ENCODE results near the gene BBS9.
"Not testable (repeated sequence)": the region's sequence is repeated elsewhere in the genome, so short reads cannot be mapped to it uniquely, and the experiment has no call there.

BBS9 gene

DNA sequence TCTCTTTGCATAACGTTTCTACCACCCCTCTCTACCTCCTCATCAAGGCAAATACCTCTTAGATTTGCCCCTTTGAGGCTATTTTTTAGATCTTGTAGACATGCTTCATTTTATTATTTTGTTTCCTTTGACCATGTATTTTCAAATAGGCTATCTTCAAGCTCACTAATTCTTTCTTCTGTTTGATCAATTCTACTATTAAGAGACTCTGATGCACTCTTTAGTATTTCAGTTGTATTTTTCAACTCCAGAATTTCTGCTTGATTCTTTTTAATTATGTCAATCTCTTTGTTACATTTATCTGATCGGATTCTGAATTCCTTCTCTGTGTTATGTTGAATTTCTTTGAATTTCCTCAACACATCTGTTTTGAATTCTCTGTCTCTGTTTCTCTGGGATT, 82.8 kb downstream of the BBS9 start:
- no peak overlapping the region for H3K4ac ChIP-seq (ENCODE audit: low read depth in 1 of 2, low read length in 2 of 2)
- WGBS: 100% methylated on average over 1 of the region's 2 CpGs
- no peak overlapping the region for H3K23ac ChIP-seq (ENCODE audit: low read length in 2 of 2)
- H3K9me3 ChIP-seq (ENCODE audit: control insufficient read depth, low read length): peaks cover 41% of the 10 kb centered on the region
- H3K27ac ChIP-seq (ENCODE audit: low read length, poor library complexity, severe bottlenecking): no peak overlapping the region
- no peak overlapping the region for H2BK12ac ChIP-seq (ENCODE audit: low read length in 2 of 2)
- no peak overlapping the region for H2AK5ac ChIP-seq (ENCODE audit: low read length, severe bottlenecking)
- no peak overlapping the region for H3K4me3 ChIP-seq (ENCODE audit: insufficient read depth in 1 of 2, low read depth in 1 of 2, low read length in 2 of 2)
- H3K18ac ChIP-seq (ENCODE audit: low read depth in 1 of 2, low read length in 2 of 2): no peak overlapping the region
- no peak for DNase-seq
- no peak overlapping the region for H3K14ac ChIP-seq (ENCODE audit: low read length in 2 of 2)
- H3K9ac ChIP-seq (ENCODE audit: low read length): no peak overlapping the region
- H3K4me2 ChIP-seq (ENCODE audit: low read length, poor library complexity, severe bottlenecking): no peak overlapping the region
- no peak overlapping the region for H4K8ac ChIP-seq (ENCODE audit: low read length)
- H2BK5ac ChIP-seq (ENCODE audit: low read depth, low read length, poor library complexity, severe bottlenecking): no peak overlapping the region
- no peaks in the 10 kb centered on the region for H3K27me3 ChIP-seq (ENCODE audit: control insufficient read depth in 1 of 2, insufficient read depth in 1 of 2, low read length in 2 of 2)
- H3K36me3 ChIP-seq (ENCODE audit: control insufficient read depth in 1 of 2, insufficient read depth in 2 of 2, low read depth in 1 of 2, low read length in 2 of 2): peaks cover 0 to 17% of the 10 kb centered on the region in 2 experiments
- H3K79me1 ChIP-seq (replicated peaks; ENCODE audit: low read length, poor library complexity, severe bottlenecking): no peaks in the 10 kb centered on the region
- no peak overlapping the region for H2BK120ac ChIP-seq (ENCODE audit: low read depth, low read length)
- H2AFZ ChIP-seq (ENCODE audit: low read depth, low read length): no peak overlapping the region
- H4K91ac ChIP-seq (ENCODE audit: low read length): no peak overlapping the region
- H3K4me1 ChIP-seq (ENCODE audit: control insufficient read depth, insufficient read depth, low read depth, low read length): no peaks in the 10 kb centered on the region
- no peak overlapping the region for H2BK15ac ChIP-seq (ENCODE audit: low read depth, poor library complexity, severe bottlenecking)

DNA sequence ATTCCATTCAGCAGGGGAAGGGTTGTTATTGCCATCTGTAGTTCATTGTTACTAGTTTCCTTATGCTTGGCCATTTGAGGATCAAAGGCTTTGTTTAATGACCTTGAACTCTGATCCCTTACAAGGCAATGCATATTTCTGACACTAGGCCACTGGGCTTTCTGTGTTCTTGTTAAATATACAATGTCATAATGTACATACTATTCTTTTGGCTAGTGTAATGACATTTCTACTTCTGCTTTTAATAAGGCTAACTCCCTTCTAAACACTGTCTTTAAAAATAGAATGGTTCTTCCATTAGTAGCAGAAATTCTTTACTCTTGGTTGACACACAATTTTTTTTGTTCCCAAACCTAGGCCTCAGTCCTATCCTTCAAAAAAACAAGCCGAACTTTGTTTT, 86.6 kb downstream of the BBS9 start:
- Histone ChIP-seq H3K79me1 (replicated peaks; ENCODE audit: low read length, poor library complexity, severe bottlenecking) (no peaks in the 10 kb centered on the region), H3K4me1 (ENCODE audit: control insufficient read depth, insufficient read depth, low read depth, low read length) (no peaks in the 10 kb centered on the region), H3K14ac (ENCODE audit: low read length in 2 of 2) (no peak overlapping the region), H2BK120ac (ENCODE audit: low read depth, low read length) (no peak overlapping the region), H2BK15ac (ENCODE audit: low read depth, poor library complexity, severe bottlenecking) (no peak overlapping the region), H4K91ac (ENCODE audit: low read length) (no peak overlapping the region), H3K18ac (ENCODE audit: low read depth in 1 of 2, low read length in 2 of 2) (no peak overlapping the region), H3K9me3 (ENCODE audit: control insufficient read depth, low read length) (peaks cover 23% of the 10 kb centered on the region), H3K4me2 (ENCODE audit: low read length, poor library complexity, severe bottlenecking) (no peak overlapping the region), H3K36me3 (ENCODE audit: control insufficient read depth in 1 of 2, insufficient read depth in 2 of 2, low read depth in 1 of 2, low read length in 2 of 2) (peaks cover 0 to 17% of the 10 kb centered on the region in 2 experiments), H4K8ac (ENCODE audit: low read length) (no peak overlapping the region), H3K27me3 (ENCODE audit: control insufficient read depth in 1 of 2, insufficient read depth in 1 of 2, low read length in 2 of 2) (no peaks in the 10 kb centered on the region), H2AFZ (ENCODE audit: low read depth, low read length) (no peak overlapping the region), H3K4me3 (ENCODE audit: insufficient read depth in 1 of 2, low read depth in 1 of 2, low read length in 2 of 2) (no peak overlapping the region), H3K4ac (ENCODE audit: low read depth in 1 of 2, low read length in 2 of 2) (no peak overlapping the region), H2BK12ac (ENCODE audit: low read length in 2 of 2) (no peak overlapping the region), H3K27ac (ENCODE audit: low read length, poor library complexity, severe bottlenecking) (no peak overlapping the region), H2BK5ac (ENCODE audit: low read depth, low read length, poor library complexity, severe bottlenecking) (no peak overlapping the region), H3K9ac (ENCODE audit: low read length) (no peak overlapping the region), H3K23ac (ENCODE audit: low read length in 2 of 2) (no peak overlapping the region), H2AK5ac (ENCODE audit: low read length, severe bottlenecking) (no peak overlapping the region)
- DNase-seq: no peak
- WGBS: no CpG with 5 or more reads among the region's 1 CpG

DNA sequence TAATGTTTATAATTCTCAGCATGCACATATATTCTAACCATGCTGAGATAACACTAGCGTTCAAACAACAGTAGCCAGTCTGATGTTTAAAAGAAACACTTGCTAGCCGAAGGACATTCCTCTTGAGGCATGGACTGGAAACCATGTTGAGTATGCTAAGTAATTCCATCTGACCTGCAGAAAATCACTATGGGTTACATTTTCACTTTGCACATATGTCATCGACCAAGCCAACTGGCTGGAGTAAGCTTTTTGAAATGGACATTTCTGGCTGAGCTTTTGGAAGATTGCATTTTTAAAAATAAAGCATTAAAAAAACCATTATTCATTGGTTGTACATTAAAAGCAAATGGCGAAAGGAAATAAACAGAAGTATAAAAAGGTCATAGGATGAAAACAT, 88.2 kb downstream of the BBS9 start:
- Histone ChIP-seq H2BK15ac (ENCODE audit: low read depth, poor library complexity, severe bottlenecking) (no peak overlapping the region), H3K36me3 (ENCODE audit: control insufficient read depth in 1 of 2, insufficient read depth in 2 of 2, low read depth in 1 of 2, low read length in 2 of 2) (peaks cover 0 to 7% of the 10 kb centered on the region in 2 experiments), H2AFZ (ENCODE audit: low read depth, low read length) (no peak overlapping the region), H3K4me1 (ENCODE audit: control insufficient read depth, insufficient read depth, low read depth, low read length) (no peaks in the 10 kb centered on the region), H4K8ac (ENCODE audit: low read length) (no peak overlapping the region), H2BK5ac (ENCODE audit: low read depth, low read length, poor library complexity, severe bottlenecking) (no peak overlapping the region), H3K23ac (ENCODE audit: low read length in 2 of 2) (no peak overlapping the region), H3K27me3 (ENCODE audit: control insufficient read depth in 1 of 2, insufficient read depth in 1 of 2, low read length in 2 of 2) (no peaks in the 10 kb centered on the region), H3K4me2 (ENCODE audit: low read length, poor library complexity, severe bottlenecking) (no peak overlapping the region), H3K27ac (ENCODE audit: low read length, poor library complexity, severe bottlenecking) (no peak overlapping the region), H3K79me1 (replicated peaks; ENCODE audit: low read length, poor library complexity, severe bottlenecking) (no peaks in the 10 kb centered on the region), H2AK5ac (ENCODE audit: low read length, severe bottlenecking) (no peak overlapping the region), H2BK120ac (ENCODE audit: low read depth, low read length) (no peak overlapping the region), H3K4me3 (ENCODE audit: insufficient read depth in 1 of 2, low read depth in 1 of 2, low read length in 2 of 2) (no peak overlapping the region), H3K18ac (ENCODE audit: low read depth in 1 of 2, low read length in 2 of 2) (no peak overlapping the region), H3K14ac (ENCODE audit: low read length in 2 of 2) (no peak overlapping the region), H3K9ac (ENCODE audit: low read length) (no peak overlapping the region), H2BK12ac (ENCODE audit: low read length in 2 of 2) (no peak overlapping the region), H3K4ac (ENCODE audit: low read depth in 1 of 2, low read length in 2 of 2) (no peak overlapping the region), H3K9me3 (ENCODE audit: control insufficient read depth, low read length) (peaks cover 8% of the 10 kb centered on the region), H4K91ac (ENCODE audit: low read length) (no peak overlapping the region)
- 94% methylated on average over 2 of the region's 4 CpGs for WGBS
- no peak for DNase-seq

DNA sequence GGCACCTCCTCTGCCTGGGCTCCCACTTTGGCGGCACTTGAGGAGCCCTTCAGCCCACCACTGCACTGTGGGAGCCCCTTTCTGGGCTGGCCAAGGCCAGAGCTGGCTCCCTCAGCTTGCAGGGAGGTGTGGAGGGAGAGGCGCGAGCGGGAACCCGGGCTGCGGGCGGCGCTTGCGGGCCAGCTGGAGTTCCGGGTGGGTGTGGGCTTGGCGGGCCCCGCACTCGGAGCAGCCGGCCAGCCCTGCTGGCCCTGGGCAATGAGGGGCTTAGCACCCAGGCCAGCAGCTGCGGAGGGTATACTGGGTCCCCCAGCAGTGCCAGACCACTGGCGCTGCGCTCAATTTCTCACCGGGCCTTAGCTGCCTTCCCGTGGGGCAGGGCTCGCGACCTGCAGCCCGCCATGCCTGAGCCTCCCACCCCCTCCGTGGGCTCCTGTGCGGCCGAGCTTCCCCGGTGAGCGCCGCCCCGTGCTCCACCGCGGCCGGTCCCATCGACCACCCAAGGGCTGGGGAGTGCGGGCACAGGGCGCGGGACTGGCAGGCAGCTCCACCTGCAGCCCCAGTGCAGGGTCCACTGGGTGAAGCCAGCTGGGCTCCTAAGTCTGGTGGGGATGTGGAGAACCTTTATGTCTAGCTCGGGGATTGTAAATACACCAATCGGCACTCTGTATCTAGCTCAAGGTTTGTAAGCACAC, 89.6 kb downstream of the BBS9 start:
- WGBS: 99% methylated on average over 33 of the region's 38 CpGs
- not testable (repeated sequence) for H2BK12ac ChIP-seq (ENCODE audit: low read length in 2 of 2); H3K4me1 ChIP-seq (ENCODE audit: control insufficient read depth, insufficient read depth, low read depth, low read length); H3K9ac ChIP-seq (ENCODE audit: low read length); H3K23ac ChIP-seq (ENCODE audit: low read length in 2 of 2); H4K8ac ChIP-seq (ENCODE audit: low read length); H2AK5ac ChIP-seq (ENCODE audit: low read length, severe bottlenecking); H2BK120ac ChIP-seq (ENCODE audit: low read depth, low read length); H3K27me3 ChIP-seq (ENCODE audit: control insufficient read depth in 1 of 2, insufficient read depth in 1 of 2, low read length in 2 of 2); H2AFZ ChIP-seq (ENCODE audit: low read depth, low read length); H3K27ac ChIP-seq (ENCODE audit: low read length, poor library complexity, severe bottlenecking); H3K36me3 ChIP-seq (ENCODE audit: control insufficient read depth in 1 of 2, insufficient read depth in 2 of 2, low read depth in 1 of 2, low read length in 2 of 2); H3K4me3 ChIP-seq (ENCODE audit: insufficient read depth in 1 of 2, low read depth in 1 of 2, low read length in 2 of 2); H2BK5ac ChIP-seq (ENCODE audit: low read depth, low read length, poor library complexity, severe bottlenecking); H3K14ac ChIP-seq (ENCODE audit: low read length in 2 of 2); H3K4me2 ChIP-seq (ENCODE audit: low read length, poor library complexity, severe bottlenecking); H3K4ac ChIP-seq (ENCODE audit: low read depth in 1 of 2, low read length in 2 of 2); H4K91ac ChIP-seq (ENCODE audit: low read length); H2BK15ac ChIP-seq (ENCODE audit: low read depth, poor library complexity, severe bottlenecking); H3K18ac ChIP-seq (ENCODE audit: low read depth in 1 of 2, low read length in 2 of 2); H3K79me1 ChIP-seq (replicated peaks; ENCODE audit: low read length, poor library complexity, severe bottlenecking); DNase-seq; H3K9me3 ChIP-seq (ENCODE audit: control insufficient read depth, low read length)
